Panc1 (cell line): Measurements from ENCODE around the gene EYS. TPM values are rescaled to one million over a fixed set of nuclear protein-coding genes. Genes with fewer than 3 reads are reported as not detected.

ENCODE experiments used
- ATAC-seq: fragments of 200-7000 bp; cut with Tn5 transposase; 2 replicates; pipeline ENCODE4 v1.9.1; 2020; ENCODE audit warnings: mild to moderate bottlenecking, moderate library complexity
- BruUV-seq: library from RNA; stranded (reverse); fragments of 400-500 nt; replicated peaks from 2 replicates; lab custom pipeline; 2021; lab: Mats Ljungman, UMichigan
- CTCF ChIA-PET: fragments of 300-600 bp; sonication (Branson Sonifier 250); formaldehyde crosslinking; loops from one replicate; lab custom pipeline; 2022; ENCODE audit warnings: antibody characterized with exemption; lab: Charles Lee
- POLR2A ChIA-PET: fragments of 300-600 bp; sonication (Branson Sonifier 250); formaldehyde crosslinking; loops from one replicate; lab custom pipeline; 2022; ENCODE audit warnings: antibody characterized with exemption; lab: Charles Lee
- DNase-seq: peaks from one replicate; pipeline ENCODE4 v3.0.0-alpha.2; 2010; ENCODE audit warnings: low read depth, low spot score
- H3K27ac ChIP-seq: 2 replicates; pipeline ENCODE4 v1.5.1; 2011; ENCODE audit warnings: mild to moderate bottlenecking, low read length, inconsistent platforms
- H3K27me3 ChIP-seq: fragments of 200-500 bp; sonication (Bioruptor generic); 2 replicates; pipeline ENCODE4 v1.6.0; 2014; ENCODE audit warnings: low read length, inconsistent platforms; ENCODE audit not compliant: control insufficient read depth, insufficient read depth
- H3K36me3 ChIP-seq: fragments of 200-500 bp; sonication (Bioruptor generic); 2 replicates; pipeline ENCODE4 v1.5.1; 2014; ENCODE audit warnings: inconsistent platforms, mild to moderate bottlenecking, low read length, moderate library complexity; ENCODE audit not compliant: control insufficient read depth, insufficient read depth
- H3K4me1 ChIP-seq: 2 replicates; pipeline ENCODE4 v1.5.1; 2011; ENCODE audit warnings: inconsistent platforms, mild to moderate bottlenecking, low read length, moderate library complexity; ENCODE audit not compliant: control insufficient read depth, insufficient read depth
- H3K4me3 ChIP-seq, 2 experiments: 2 replicates each; pipeline ENCODE4 v1.5.1; 2011 to 2012; ENCODE audit warnings: low read depth in 2 of 2, low read length in 2 of 2, mild to moderate bottlenecking in 2 of 2, inconsistent platforms in 1 of 2, moderate library complexity in 1 of 2
- H3K9me3 ChIP-seq: fragments of 200-500 bp; sonication (Bioruptor generic); 2 replicates; pipeline ENCODE4 v1.5.1; 2014; ENCODE audit warnings: low read depth, mild to moderate bottlenecking, inconsistent platforms, low read length, moderate library complexity; ENCODE audit not compliant: control insufficient read depth, insufficient read depth
- CTCF ChIP-seq: fragments of 450-650 bp; IDR thresholded peaks from 2 replicates; pipeline ENCODE4 v1.5.1; 2017; ENCODE audit warnings: mild to moderate bottlenecking
- POLR2AphosphoS5 ChIP-seq: IDR thresholded peaks from 2 replicates; pipeline ENCODE4 v1.6.1; 2012; ENCODE audit warnings: mild to moderate bottlenecking, low read depth, low read length, moderate library complexity
- SIN3A ChIP-seq: IDR thresholded peaks from 2 replicates; pipeline ENCODE4 v1.6.1; 2012; ENCODE audit warnings: low read depth, mild to moderate bottlenecking, low read length, moderate library complexity, borderline replicate concordance; ENCODE audit not compliant: insufficient read depth
- TCF7L2 ChIP-seq: IDR thresholded peaks from 2 replicates; pipeline ENCODE4 v1.6.1; 2011; ENCODE audit warnings: mild to moderate bottlenecking, low read depth, low read length, inconsistent platforms
- in situ Hi-C: cut with HindIII; loops from 2 replicates; pipeline ENCODE4 v1.10.0; 2016; ENCODE audit warnings: low sequenced_read_pairs, low pct_unique_long_range_greater_than_20kb
- intact Hi-C: fragments of 100-400 bp; cut with micrococcal nuclease; formaldehyde crosslinking; loops from one replicate; pipeline ENCODE4 v1.10.0; 2022; ENCODE audit not compliant: unreplicated experiment
- total RNA-seq: library from RNA; stranded (reverse); gene quantifications from one replicate; pipeline ENCODE4 v1.2.1, GENCODE V29; 2021; ENCODE audit not compliant: unreplicated experiment
- TF ChIP-seq, protein P1 (sequence below), 2 experiments: IDR thresholded peaks; 2 replicates each; pipeline ENCODE4 v1.6.1; 2011 to 2012; ENCODE audit warnings: low read depth in 2 of 2, control low read depth in 1 of 2, low read length in 1 of 2, mild to moderate bottlenecking in 1 of 2, moderate library complexity in 1 of 2; ENCODE audit not compliant: insufficient read depth in 1 of 2

EYS gene
- total RNA-seq, 1 experiment from 2014 or later, result not detected

- no peak for TF ChIP-seq SIN3A
- no peak for TF ChIP-seq POLR2AphosphoS5
- TF ChIP-seq CTCF, result no peak
- no peak for TF ChIP-seq TCF7L2
- TF ChIP-seq, protein P1, sequence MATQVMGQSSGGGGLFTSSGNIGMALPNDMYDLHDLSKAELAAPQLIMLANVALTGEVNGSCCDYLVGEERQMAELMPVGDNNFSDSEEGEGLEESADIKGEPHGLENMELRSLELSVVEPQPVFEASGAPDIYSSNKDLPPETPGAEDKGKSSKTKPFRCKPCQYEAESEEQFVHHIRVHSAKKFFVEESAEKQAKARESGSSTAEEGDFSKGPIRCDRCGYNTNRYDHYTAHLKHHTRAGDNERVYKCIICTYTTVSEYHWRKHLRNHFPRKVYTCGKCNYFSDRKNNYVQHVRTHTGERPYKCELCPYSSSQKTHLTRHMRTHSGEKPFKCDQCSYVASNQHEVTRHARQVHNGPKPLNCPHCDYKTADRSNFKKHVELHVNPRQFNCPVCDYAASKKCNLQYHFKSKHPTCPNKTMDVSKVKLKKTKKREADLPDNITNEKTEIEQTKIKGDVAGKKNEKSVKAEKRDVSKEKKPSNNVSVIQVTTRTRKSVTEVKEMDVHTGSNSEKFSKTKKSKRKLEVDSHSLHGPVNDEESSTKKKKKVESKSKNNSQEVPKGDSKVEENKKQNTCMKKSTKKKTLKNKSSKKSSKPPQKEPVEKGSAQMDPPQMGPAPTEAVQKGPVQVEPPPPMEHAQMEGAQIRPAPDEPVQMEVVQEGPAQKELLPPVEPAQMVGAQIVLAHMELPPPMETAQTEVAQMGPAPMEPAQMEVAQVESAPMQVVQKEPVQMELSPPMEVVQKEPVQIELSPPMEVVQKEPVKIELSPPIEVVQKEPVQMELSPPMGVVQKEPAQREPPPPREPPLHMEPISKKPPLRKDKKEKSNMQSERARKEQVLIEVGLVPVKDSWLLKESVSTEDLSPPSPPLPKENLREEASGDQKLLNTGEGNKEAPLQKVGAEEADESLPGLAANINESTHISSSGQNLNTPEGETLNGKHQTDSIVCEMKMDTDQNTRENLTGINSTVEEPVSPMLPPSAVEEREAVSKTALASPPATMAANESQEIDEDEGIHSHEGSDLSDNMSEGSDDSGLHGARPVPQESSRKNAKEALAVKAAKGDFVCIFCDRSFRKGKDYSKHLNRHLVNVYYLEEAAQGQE (IDR thresholded peaks at IDR 0.05; ENCODE audit: insufficient read depth in 1 of 2, low read depth in 2 of 2, low read length in 1 of 2), result no peak
- DNase-seq (no peak), ATAC-seq (no peak)
- CTCF ChIA-PET, result no interaction called here
- no peak overlapping the region for H3K4me3 ChIP-seq
- H3K4me1 ChIP-seq, result no peaks in the 10 kb centered on the region
- no peaks in the 10 kb centered on the region for H3K9me3 ChIP-seq
- in situ Hi-C loops, result no loop called here
- no peak overlapping the region for H3K27ac ChIP-seq
- POLR2A ChIA-PET, result no interaction called here
- H3K27me3 ChIP-seq, result no peaks in the 10 kb centered on the region
- H3K36me3 ChIP-seq, result no peaks in the 10 kb centered on the region
- no TSS peak for BruUV-seq
- intact Hi-C loops, result no loop called here
Measured at GRCh38 chr6:64685401-64685800, 1021.6 kb downstream of the EYS start.

DNA sequence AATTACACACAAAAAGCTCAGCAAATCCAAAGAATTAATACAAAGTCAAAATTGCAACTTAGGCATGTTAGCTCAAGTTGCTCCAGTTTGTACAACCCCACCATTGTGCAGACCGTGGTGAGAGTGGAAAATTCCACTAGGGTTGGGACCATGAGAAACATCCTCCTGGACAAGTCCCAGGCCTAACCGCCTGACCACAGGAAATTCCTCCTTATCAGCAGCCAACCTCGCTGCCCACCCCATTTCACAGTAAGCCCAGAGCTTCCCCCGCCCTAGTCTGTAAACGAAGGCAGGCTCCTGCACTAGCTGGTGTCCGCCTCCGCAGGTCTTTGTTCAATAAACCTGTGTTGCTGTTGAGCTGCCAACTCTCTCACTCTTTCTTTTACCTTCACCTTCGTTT lies 1023.3 kb downstream of the EYS start:
- no peak overlapping the region for H3K4me3 ChIP-seq
- no peaks in the 10 kb centered on the region for H3K36me3 ChIP-seq
- TF ChIP-seq SIN3A (no peak), POLR2AphosphoS5 (no peak), TCF7L2 (no peak)
- TF ChIP-seq, protein P1 (IDR thresholded peaks at IDR 0.05; ENCODE audit: insufficient read depth in 1 of 2, low read depth in 2 of 2, low read length in 1 of 2), result no peak
- CTCF ChIA-PET, result no interaction called here
- H3K27ac ChIP-seq, result no peak overlapping the region
- no peak for DNase-seq
- H3K9me3 ChIP-seq, result no peaks in the 10 kb centered on the region
- ATAC-seq, result no peak
- intact Hi-C loops, result no loop called here
- BruUV-seq, result no TSS peak
- no peaks in the 10 kb centered on the region for H3K27me3 ChIP-seq
- no peaks in the 10 kb centered on the region for H3K4me1 ChIP-seq
- POLR2A ChIA-PET, result no interaction called here
- in situ Hi-C loops, result no loop called here
